ENCODE data around the gene NAA50. TPM values are rescaled to one million over a fixed set of nuclear protein-coding genes. Genes with fewer than 3 reads are reported as not detected.

NAA50 gene
- total and polyA plus RNA-seq, 2 of the 13 experiments (the other 11 are each of a cell fraction or from before 2014, with no cell fraction given) = 30.2 to 233 TPM

GRCh38 chr3:113696658-113697499, 49.2 kb downstream of the NAA50 start (continued):
- TF ChIP-seq ZFP91 (CRISPR knock-in tag; IDR thresholded peaks at IDR 0.05; ENCODE audit: borderline replicate concordance) (peak; percentile 99), ZNF652 (CRISPR knock-in tag; IDR thresholded peaks at IDR 0.05; ENCODE audit: borderline replicate concordance, low read depth) (no peak), TOPORS (CRISPR knock-in tag; IDR thresholded peaks at IDR 0.05) (no peak), ZNF850 (CRISPR knock-in tag; conservative IDR thresholded peaks at IDR 0.05) (no peak), ZNF577 (CRISPR knock-in tag; IDR thresholded peaks at IDR 0.05; ENCODE audit: borderline replicate concordance, low read depth) (no peak), HNRNPUL1 (IDR thresholded peaks at IDR 0.05; ENCODE audit: low read depth, low read length) (no peak), POGZ (CRISPR knock-in tag; IDR thresholded peaks at IDR 0.05) (peak; percentile 17; the same call in 1 of the 2 replicates), SP5 (CRISPR knock-in tag; IDR thresholded peaks at IDR 0.05; ENCODE audit: borderline replicate concordance, low read depth) (peak; percentile 83), ZNF337 (CRISPR knock-in tag; IDR thresholded peaks at IDR 0.05; ENCODE audit: borderline replicate concordance, low read depth) (0 out of 2 replicates have a peak, but pooled peaks have one; percentile 21), FOSL2 (CRISPR knock-in tag; IDR thresholded peaks at IDR 0.05) (peak; percentile 18; the same call in 1 of the 2 replicates)
- TF ChIP-seq, protein P1, sequence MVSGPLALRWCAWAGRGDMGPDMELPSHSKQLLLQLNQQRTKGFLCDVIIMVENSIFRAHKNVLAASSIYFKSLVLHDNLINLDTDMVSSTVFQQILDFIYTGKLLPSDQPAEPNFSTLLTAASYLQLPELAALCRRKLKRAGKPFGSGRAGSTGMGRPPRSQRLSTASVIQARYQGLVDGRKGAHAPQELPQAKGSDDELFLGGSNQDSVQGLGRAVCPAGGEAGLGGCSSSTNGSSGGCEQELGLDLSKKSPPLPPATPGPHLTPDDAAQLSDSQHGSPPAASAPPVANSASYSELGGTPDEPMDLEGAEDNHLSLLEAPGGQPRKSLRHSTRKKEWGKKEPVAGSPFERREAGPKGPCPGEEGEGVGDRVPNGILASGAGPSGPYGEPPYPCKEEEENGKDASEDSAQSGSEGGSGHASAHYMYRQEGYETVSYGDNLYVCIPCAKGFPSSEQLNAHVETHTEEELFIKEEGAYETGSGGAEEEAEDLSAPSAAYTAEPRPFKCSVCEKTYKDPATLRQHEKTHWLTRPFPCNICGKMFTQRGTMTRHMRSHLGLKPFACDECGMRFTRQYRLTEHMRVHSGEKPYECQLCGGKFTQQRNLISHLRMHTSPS (CRISPR knock-in tag; IDR thresholded peaks at IDR 0.05; ENCODE audit: low read depth) = no peak
- TF ChIP-seq, protein P2, sequence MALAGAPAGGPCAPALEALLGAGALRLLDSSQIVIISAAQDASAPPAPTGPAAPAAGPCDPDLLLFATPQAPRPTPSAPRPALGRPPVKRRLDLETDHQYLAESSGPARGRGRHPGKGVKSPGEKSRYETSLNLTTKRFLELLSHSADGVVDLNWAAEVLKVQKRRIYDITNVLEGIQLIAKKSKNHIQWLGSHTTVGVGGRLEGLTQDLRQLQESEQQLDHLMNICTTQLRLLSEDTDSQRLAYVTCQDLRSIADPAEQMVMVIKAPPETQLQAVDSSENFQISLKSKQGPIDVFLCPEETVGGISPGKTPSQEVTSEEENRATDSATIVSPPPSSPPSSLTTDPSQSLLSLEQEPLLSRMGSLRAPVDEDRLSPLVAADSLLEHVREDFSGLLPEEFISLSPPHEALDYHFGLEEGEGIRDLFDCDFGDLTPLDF (CRISPR knock-in tag; IDR thresholded peaks at IDR 0.05) = peak; percentile 71
- TF ChIP-seq, protein P3, sequence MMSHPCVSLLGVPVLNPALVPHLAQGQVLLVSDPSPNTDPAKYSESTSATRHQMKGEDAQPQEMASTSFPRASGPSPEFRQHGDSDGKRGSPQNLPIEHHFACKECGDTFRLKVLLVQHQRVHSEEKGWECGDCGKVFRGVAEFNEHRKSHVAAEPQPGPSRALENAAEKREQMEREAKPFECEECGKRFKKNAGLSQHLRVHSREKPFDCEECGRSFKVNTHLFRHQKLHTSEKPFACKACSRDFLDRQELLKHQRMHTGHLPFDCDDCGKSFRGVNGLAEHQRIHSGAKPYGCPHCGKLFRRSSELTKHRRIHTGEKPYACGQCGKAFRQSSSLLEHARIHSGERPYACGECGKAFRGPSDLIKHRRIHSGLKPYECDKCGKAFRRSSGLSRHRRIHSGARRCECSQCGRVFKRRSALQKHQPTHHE (CRISPR knock-in tag; IDR thresholded peaks at IDR 0.05; ENCODE audit: borderline replicate concordance) = 0 out of 2 replicates have a peak, but pooled peaks have one; percentile 25
- TF ChIP-seq, protein P4, sequence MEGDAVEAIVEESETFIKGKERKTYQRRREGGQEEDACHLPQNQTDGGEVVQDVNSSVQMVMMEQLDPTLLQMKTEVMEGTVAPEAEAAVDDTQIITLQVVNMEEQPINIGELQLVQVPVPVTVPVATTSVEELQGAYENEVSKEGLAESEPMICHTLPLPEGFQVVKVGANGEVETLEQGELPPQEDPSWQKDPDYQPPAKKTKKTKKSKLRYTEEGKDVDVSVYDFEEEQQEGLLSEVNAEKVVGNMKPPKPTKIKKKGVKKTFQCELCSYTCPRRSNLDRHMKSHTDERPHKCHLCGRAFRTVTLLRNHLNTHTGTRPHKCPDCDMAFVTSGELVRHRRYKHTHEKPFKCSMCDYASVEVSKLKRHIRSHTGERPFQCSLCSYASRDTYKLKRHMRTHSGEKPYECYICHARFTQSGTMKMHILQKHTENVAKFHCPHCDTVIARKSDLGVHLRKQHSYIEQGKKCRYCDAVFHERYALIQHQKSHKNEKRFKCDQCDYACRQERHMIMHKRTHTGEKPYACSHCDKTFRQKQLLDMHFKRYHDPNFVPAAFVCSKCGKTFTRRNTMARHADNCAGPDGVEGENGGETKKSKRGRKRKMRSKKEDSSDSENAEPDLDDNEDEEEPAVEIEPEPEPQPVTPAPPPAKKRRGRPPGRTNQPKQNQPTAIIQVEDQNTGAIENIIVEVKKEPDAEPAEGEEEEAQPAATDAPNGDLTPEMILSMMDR (CRISPR knock-in tag; IDR thresholded peaks at IDR 0.05) = peak; percentile 25
- TF ChIP-seq, protein P5, sequence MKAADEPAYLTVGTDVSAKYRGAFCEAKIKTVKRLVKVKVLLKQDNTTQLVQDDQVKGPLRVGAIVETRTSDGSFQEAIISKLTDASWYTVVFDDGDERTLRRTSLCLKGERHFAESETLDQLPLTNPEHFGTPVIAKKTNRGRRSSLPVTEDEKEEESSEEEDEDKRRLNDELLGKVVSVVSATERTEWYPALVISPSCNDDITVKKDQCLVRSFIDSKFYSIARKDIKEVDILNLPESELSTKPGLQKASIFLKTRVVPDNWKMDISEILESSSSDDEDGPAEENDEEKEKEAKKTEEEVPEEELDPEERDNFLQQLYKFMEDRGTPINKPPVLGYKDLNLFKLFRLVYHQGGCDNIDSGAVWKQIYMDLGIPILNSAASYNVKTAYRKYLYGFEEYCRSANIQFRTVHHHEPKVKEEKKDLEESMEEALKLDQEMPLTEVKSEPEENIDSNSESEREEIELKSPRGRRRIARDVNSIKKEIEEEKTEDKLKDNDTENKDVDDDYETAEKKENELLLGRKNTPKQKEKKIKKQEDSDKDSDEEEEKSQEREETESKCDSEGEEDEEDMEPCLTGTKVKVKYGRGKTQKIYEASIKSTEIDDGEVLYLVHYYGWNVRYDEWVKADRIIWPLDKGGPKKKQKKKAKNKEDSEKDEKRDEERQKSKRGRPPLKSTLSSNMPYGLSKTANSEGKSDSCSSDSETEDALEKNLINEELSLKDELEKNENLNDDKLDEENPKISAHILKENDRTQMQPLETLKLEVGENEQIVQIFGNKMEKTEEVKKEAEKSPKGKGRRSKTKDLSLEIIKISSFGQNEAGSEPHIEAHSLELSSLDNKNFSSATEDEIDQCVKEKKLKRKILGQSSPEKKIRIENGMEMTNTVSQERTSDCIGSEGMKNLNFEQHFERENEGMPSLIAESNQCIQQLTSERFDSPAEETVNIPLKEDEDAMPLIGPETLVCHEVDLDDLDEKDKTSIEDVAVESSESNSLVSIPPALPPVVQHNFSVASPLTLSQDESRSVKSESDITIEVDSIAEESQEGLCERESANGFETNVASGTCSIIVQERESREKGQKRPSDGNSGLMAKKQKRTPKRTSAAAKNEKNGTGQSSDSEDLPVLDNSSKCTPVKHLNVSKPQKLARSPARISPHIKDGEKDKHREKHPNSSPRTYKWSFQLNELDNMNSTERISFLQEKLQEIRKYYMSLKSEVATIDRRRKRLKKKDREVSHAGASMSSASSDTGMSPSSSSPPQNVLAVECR (CRISPR knock-in tag; IDR thresholded peaks at IDR 0.05; ENCODE audit: borderline replicate concordance) = peak; percentile 52

Measured in HepG2 (cell line).